ENCODE data around the gene FAT1.

Gene FAT1

DNA sequence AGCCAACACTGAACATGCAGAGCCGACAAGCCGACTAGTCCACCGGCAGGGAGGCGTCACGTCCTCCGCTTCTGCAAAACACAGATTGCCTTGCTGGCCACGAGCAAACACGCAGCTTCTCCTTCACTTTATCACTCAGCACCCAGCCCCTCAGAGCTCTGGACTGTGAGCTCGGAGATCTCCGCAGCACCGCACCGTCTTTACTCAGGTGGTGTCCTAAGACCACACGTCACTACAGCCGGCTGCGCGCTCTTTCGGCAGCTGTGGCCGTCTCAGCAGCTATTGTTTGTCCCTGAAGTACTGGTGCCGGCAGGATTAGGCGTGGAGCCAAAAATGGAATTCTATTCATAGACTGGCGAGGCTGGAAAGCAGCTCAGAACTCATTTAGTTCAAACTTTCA lies 72.0 kb downstream of the FAT1 start:
- DNase-seq (ENCODE audit: low spot score), result no peak

- no peak for DNase-seq (ENCODE audit: low spot score)
Observed at GRCh38 chr4:186651181-186651603, 72.5 kb downstream of the FAT1 start.

GRCh38 chr4:186650401-186651180 lies 73.1 kb downstream of the FAT1 start:
- DNase-seq (ENCODE audit: low spot score), result no peak

DNA sequence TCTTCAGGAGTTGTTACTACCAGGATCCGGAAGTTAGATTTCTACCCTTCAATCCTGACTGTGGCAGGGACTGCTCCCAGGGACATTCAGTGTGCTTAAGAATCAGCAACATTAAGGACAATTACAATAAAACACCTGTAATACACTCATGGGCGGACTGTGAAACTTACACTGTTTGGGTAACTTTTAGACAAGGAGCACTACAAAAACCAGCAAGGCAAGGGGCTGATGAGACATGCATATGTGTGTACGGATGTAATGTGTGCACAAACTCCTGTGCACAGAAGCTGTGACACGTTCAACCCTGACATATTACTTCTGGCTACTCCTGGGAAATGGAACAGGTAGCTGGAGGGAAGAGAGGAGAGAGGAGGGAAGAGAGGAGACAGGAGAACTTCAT lies 75.8 kb downstream of the FAT1 start:
- no peak for DNase-seq (ENCODE audit: low spot score)

DNA sequence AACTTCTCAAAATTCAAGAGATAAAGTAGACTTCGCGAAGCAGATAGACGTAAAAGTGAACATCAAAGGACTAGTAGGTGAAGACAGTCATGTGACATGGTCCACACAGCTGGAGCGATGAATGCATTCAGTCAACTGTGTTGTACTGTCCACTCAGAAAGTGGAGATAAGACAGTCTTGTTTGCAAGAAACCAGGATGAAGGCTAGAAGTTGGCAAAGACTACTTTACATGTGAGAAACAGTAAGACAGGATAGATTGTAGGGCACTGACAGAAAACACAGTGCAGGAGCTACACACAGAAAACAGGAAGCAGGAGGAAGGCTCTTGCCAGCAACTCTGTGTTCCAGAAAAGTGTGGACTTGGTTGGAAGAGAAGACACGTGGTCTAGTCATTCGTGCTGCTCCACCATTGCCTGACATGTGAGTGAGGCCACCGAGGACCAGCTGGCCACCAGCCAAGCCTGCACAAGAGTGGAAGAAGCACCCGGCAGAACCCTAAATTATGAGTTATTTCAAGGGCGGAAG lies 78.9 kb downstream of the FAT1 start:
- no peak for DNase-seq (ENCODE audit: low spot score)

DNA sequence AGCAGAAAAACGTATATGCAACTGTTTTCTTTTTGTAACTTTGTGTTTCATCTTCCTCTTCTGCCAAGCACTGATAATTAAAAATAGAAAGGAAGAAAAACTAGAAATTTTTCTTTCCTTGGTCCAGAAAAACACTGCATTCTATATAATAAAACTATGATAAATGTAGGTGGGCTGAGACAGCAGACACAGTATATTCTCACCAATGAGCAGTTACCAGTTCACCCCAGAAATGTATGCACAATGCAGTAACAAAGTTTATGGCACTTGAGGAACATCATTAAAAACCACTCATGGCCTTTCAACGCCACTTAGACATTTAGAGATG lies 79.4 kb downstream of the FAT1 start:
- DNase-seq (ENCODE audit: low spot score), result no peak

DNA sequence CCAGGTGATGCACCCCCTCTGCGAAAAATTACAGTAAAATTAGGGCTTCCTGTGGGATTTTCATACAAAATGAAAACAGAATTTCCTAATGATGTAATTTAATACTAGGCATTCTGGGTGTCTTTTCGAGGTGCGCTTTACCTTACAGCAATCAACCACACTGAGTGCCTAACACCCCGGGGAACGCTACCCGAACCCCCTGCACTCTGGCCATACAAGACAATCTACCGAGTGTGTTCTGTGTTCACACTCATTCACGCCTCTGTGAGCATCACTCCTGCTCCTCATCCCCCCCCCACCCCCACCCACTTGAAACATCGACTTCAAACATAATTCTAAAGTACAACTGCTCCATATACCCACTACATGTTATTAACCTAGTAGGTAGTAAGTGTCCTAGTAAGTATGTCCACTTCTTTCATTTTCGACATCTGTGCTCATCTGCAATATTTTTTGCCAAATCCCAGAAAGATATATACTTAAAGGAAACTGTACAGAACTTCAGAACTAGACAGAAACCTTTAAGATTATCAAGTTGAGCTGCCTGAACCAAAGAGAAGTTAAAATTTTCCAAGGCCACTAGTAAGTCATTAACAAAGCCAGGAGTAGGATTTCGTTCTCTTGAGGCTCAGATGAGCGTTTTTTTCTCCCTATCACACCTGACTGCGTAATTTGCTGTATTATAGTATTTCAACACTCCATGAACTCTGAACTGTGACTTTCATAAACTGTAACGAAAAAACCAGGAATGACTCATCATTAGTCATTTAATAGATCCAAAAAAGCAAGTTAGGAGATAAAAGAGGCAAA lies 80.0 kb downstream of the FAT1 start:
- no peak for DNase-seq (ENCODE audit: low spot score)

- DNase-seq (ENCODE audit: low spot score), result no peak
Observed at GRCh38 chr4:186642998-186643397, 80.7 kb downstream of the FAT1 start.

DNA sequence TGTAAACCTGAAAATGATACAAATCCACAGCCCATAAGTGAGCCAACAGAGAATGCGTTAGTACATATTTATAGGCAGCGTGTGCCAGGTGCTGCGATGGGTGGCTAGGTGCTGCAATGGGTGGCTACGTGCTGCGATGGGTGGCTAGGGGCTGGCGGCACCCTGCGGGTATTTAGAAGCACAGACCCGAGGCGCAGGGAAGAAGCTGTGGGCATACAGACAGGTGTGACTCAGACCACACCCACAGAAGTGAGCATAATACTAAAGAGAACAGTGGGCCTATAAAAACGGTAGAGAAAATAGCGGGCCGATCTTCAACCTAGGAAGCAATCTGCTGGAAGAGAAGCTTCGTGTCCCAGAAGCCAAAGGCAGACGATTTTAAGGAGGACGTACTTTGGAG lies 81.1 kb downstream of the FAT1 start:
- DNase-seq (ENCODE audit: low spot score), result no peak

- DNase-seq (ENCODE audit: low spot score), result no peak
Observed at GRCh38 chr4:186634591-186635128, 89.0 kb downstream of the FAT1 start.

- no peak for DNase-seq (ENCODE audit: low spot score)
Observed at GRCh38 chr4:186633844-186634243, 89.8 kb downstream of the FAT1 start.

- no peak for DNase-seq (ENCODE audit: low spot score)
Observed at GRCh38 chr4:186630128-186630527, 93.5 kb downstream of the FAT1 start.

- DNase-seq (ENCODE audit: low spot score), result no peak
Observed at GRCh38 chr4:186628058-186628711, 95.5 kb downstream of the FAT1 start.

DNA sequence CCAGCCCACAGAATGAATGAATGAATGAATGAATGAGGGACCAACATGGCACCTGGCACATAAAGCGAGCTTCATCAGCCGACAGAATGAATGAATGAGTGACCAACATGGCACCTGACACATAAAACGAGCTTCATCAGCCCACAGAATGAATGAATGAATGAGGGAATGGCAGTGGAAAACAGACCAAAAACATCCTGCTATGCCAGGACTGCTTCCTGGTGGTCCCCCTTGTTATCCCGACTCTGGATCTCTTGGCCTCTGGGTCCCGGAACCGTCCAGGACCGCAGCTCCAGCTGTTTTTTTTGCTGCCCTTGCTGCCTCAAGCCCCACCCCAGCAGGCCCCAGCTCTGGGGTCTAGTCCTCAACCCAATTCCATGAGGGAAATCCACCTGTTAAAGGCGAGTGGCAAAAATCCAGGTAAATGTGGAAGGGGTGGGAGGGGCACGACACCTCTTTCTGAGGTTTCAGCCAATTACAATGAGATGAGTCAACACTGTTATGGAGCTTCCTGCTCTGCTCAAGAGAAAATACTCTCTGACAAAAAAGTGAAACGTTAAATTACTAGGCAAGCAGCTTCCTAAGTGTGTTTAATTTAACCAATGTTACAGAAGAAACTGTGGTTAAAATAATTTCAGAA lies 96.3 kb downstream of the FAT1 start:
- no peak for DNase-seq (ENCODE audit: low spot score)

- no peak for DNase-seq (ENCODE audit: low spot score)
Observed at GRCh38 chr4:186624951-186625350, 98.7 kb downstream of the FAT1 start.

- DNase-seq (ENCODE audit: low spot score), result no peak
Observed at GRCh38 chr4:186623546-186623945, 100.1 kb downstream of the FAT1 start.

GRCh38 chr4:186622788-186623464 lies 100.7 kb downstream of the FAT1 start:
- DNase-seq (ENCODE audit: low spot score), result no peak

GRCh38 chr4:186621959-186622553 lies 101.6 kb downstream of the FAT1 start:
- DNase-seq (ENCODE audit: low spot score), result no peak

GRCh38 chr4:186619088-186619487 lies 104.6 kb downstream of the FAT1 start:
- no peak for DNase-seq (ENCODE audit: low spot score)

DNA sequence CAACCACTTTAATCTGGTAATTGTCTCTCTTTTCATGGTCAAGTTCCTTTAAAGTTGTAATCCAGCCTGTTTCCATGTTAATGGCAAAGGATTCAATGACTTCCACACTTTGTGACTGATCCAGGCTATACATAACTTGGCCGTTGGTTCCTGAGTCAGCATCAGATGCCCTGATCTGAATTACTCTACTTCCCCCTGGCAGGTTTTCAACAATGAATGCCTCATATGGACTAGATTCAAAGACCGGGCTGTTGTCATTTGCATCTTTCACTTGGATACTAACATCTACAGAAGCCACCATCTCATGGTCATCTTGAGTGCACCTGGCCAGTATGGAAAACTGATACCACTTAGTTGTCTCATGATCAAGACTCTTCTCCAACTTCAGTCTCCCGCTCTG lies 105.7 kb downstream of the FAT1 start:
- no peak for DNase-seq (ENCODE audit: low spot score)

- no peak for DNase-seq (ENCODE audit: low spot score)
Observed at GRCh38 chr4:186607490-186607889, 116.2 kb downstream of the FAT1 start.

All from germinal center (tissue), 1 donor.